Ascending aorta (tissue), 2 donors: ENCODE data around the gene GRIK3. TPM values are rescaled to one million over a fixed set of nuclear protein-coding genes. Genes with fewer than 3 reads are reported as not detected.
"Not testable (repeated sequence)": the region's sequence is repeated elsewhere in the genome, so short reads cannot be mapped to it uniquely, and the experiment has no call there.

Experiments
- DNase-seq, 2 donors: peaks; one replicate each; pipeline ENCODE4 v3.0.0-alpha.2; 2019; ENCODE audit warnings: low spot score in 2 of 2
- H3K27ac ChIP-seq, 2 donors: fragments of 200-600 bp; sonication (generic); one replicate each; pipeline ENCODE4 v1.5.1; 2016 to 2017; ENCODE audit warnings: mild to moderate bottlenecking in 1 of 2
- H3K27me3 ChIP-seq: fragments of 200-600 bp; sonication (generic); one replicate; pipeline ENCODE4 v1.5.1; 2017
- H3K36me3 ChIP-seq, 2 donors: fragments of 200-600 bp; sonication (generic); one replicate each; pipeline ENCODE4 v1.5.1; 2016
- H3K4me1 ChIP-seq, 2 donors: fragments of 200-600 bp; sonication (generic); one replicate each; pipeline ENCODE4 v1.5.1; 2016 to 2017; ENCODE audit warnings: mild to moderate bottlenecking in 1 of 2
- H3K4me3 ChIP-seq, 2 donors: fragments of 200-600 bp; sonication (generic); one replicate each; pipeline ENCODE4 v1.5.1; 2016 to 2017; ENCODE audit warnings: mild to moderate bottlenecking in 1 of 2
- H3K9me3 ChIP-seq, 2 donors: fragments of 200-600 bp; sonication (generic); one replicate each; pipeline ENCODE4 v1.5.1; 2016
- intact Hi-C: fragments of 100-400 bp; cut with DNase I; formaldehyde crosslinking; loops from one replicate; pipeline ENCODE4 v1.15.1; 2023
- total RNA-seq: library from RNA; depleted of rRNA; stranded (reverse); fragments of >200 nt; gene quantifications from one replicate; pipeline ENCODE4 v1.1.0, GENCODE V29; 2016
- TF ChIP-seq, protein P1 (sequence below), 3 experiments: fragments of 200-600 bp in 2 of 3; fragments of 450-650 bp in 1 of 3; sonication (generic) in 2 of 3; IDR thresholded peaks; one replicate each; pipeline ENCODE4 v1.5.1; 2016 to 2019; ENCODE audit warnings: antibody characterized with exemption in 3 of 3, mild to moderate bottlenecking in 1 of 3, moderate library complexity in 1 of 3

The GRIK3 gene
- total RNA-seq, 1 donor from 2014 or later = under 0.01 TPM

DNA sequence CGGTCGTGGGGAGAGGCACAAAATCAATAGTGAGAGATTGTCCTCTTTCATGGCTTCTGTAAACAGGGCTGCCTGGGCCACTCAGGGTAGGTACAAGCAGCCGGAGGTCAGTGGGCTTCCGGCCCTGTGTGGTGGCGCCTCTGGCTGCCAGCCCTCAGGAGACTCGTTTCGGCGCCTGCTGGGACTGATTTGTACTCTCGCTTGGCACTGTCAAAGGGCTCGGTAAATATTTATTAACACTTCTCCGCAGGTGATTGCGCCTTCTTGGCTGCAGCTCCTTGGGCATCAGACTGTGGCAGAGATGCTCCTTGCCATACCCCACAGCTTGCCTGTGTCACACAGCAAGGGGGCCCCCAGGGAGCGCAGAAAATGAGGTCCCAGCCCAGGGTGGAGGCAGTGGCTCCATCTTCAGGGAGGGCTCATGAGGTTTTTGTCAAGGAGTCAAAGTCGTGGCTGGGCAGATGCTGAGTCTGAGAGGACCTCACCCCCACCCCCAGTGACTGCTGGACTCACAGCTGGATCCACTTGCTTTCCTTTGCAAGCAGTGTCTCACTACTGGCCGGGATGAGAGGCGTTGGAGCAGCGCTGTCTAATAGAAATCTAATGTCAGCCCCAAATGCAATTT lies 262.5 kb downstream of the GRIK3 start:
- Histone ChIP-seq H3K4me3 (no peak overlapping the region), H3K4me1 (no peaks in the 10 kb centered on the region), H3K36me3 (no peaks in the 10 kb centered on the region), H3K9me3 (no peaks in the 10 kb centered on the region), H3K27me3 (no peaks in the 10 kb centered on the region), H3K27ac (no peak overlapping the region)
- intact Hi-C loops = no loop called here
- TF ChIP-seq, protein P1, sequence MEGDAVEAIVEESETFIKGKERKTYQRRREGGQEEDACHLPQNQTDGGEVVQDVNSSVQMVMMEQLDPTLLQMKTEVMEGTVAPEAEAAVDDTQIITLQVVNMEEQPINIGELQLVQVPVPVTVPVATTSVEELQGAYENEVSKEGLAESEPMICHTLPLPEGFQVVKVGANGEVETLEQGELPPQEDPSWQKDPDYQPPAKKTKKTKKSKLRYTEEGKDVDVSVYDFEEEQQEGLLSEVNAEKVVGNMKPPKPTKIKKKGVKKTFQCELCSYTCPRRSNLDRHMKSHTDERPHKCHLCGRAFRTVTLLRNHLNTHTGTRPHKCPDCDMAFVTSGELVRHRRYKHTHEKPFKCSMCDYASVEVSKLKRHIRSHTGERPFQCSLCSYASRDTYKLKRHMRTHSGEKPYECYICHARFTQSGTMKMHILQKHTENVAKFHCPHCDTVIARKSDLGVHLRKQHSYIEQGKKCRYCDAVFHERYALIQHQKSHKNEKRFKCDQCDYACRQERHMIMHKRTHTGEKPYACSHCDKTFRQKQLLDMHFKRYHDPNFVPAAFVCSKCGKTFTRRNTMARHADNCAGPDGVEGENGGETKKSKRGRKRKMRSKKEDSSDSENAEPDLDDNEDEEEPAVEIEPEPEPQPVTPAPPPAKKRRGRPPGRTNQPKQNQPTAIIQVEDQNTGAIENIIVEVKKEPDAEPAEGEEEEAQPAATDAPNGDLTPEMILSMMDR (IDR thresholded peaks at IDR 0.05) = no peak
- DNase-seq = no peak

DNA sequence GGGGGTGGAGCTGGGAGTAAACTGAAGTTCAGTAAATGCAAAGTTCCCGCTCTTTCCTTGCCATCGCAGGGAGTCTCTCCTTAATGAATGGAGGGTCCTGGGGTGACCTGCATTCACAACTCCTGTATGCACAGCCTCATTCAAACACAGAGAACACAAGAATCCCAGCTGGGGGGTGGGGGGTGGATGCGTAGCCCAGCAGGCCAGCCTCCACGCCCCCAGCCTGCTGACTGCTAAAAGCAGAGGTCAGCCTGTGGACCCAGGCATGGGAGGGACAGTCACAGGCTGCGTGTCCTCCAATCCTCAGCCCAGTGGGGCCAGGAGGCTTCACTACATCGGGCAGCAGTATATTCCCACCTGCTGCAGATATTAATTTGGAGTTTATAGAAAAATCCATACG lies 263.1 kb downstream of the GRIK3 start:
- H3K4me3 ChIP-seq = no peak overlapping the region
- no peaks in the 10 kb centered on the region for H3K4me1 ChIP-seq
- no peaks in the 10 kb centered on the region for H3K9me3 ChIP-seq
- TF ChIP-seq, protein P1 (IDR thresholded peaks at IDR 0.05) = no peak
- no peaks in the 10 kb centered on the region for H3K27me3 ChIP-seq
- H3K27ac ChIP-seq = no peak overlapping the region
- H3K36me3 ChIP-seq = no peaks in the 10 kb centered on the region
- no peak for DNase-seq
- intact Hi-C loops = no loop called here

DNA sequence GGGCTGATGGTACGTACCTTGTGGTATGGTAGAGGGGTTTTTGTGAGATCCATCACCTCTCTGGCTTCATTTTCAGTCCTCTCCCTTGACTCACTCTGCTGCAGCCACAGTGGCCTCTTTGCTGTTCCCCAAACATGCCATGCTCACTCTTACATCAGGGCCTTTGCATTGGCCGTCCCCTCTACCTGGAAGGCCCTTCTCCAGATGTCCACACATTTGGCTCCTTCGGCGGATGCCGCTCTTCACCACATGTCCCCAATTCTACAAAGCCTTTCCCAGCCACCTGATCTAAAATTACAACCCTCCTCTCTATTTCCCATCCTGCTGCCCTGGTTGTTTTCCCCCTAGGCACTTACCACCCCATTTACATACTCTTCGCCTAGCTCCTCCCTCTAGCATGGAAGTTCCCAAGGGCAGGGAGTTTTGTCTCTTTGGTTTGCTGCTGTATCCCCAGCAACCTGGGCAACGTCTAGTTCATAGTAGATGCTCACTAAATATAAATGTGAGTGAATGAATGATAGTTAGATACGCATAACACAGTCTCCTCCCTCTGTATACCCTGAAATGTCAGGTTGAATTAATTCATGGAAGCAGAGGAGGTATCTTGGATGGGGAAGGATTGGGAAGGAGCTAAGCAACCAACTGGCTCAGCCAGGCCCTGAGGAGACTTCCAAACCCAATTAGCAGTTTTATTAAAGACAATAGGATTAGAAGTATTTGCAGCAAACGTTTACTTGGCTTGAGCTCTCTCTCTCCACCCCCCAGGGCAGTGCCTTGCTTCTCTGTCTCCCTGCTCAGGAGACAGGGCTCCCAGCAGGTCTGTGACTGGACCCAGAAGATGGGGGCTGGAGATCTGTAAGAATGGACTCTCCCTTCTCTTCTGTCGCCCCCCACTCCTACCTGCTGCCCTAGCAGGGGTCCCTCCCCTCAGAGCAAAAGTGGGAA lies 264.2 kb downstream of the GRIK3 start:
- H3K4me3 ChIP-seq = no peak overlapping the region
- H3K27me3 ChIP-seq = no peaks in the 10 kb centered on the region
- H3K27ac ChIP-seq = no peak overlapping the region
- H3K4me1 ChIP-seq = no peaks in the 10 kb centered on the region
- TF ChIP-seq, protein P1 (IDR thresholded peaks at IDR 0.05) = no peak
- no peaks in the 10 kb centered on the region for H3K36me3 ChIP-seq
- intact Hi-C loops = no loop called here
- no peaks in the 10 kb centered on the region for H3K9me3 ChIP-seq
- DNase-seq = no peak

DNA sequence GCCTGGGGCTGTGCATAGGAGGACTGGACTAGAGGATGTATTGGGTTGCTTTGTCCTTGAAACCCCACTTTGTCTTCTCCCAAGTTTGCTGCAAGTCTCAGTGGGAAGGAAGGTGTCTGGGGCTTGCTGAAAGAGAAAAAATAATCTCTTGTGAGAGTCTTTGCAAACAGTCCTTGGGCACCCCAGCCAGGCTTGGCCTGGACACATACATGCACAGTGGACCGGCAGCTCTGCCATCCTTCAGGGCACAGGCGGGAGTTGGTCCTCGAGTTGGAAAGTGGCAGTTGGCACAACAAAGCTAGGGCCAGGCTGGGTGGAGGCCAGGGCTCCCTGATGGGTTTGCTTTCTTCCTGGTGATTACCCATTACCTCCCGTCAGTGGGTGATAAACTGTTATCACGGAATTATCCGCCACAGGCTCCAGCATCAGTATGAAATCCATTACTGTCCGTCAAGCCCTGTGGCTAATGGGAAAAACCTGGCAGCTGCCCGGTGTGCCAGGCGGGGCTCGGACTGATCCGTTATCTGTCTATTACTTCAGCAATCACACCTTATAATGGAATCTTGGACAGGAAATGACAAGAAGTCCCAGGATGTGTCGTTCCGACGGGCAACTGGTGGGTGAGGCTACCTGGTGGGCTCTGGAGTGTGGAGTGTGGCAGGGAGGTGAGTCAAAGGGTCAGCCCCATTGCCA lies 265.7 kb downstream of the GRIK3 start:
- Histone ChIP-seq H3K27ac (no peak overlapping the region), H3K4me1 (no peaks in the 10 kb centered on the region), H3K4me3 (no peak overlapping the region), H3K27me3 (no peaks in the 10 kb centered on the region), H3K36me3 (no peaks in the 10 kb centered on the region), H3K9me3 (no peaks in the 10 kb centered on the region)
- intact Hi-C loops = no loop called here
- DNase-seq = no peak
- TF ChIP-seq, protein P1 (IDR thresholded peaks at IDR 0.05) = no peak

DNA sequence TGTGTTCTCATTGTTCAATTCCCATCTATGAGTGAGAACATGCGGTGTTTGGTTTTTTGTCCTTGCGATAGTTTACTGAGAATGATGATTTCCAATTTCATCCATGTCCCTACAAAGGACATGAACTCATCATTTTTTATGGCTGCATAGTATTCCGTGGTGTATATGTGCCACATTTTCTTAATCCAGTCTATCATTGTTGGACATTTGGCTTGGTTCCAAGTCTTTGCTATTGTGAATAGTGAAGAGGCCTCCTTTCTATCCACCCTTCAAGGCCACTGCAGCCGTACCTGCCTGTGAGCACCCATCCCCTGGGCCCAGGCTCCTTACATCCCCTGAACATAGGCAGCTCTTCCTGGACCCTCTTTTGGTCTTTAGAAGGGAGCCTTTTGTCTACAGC lies 266.9 kb downstream of the GRIK3 start:
- H3K36me3 ChIP-seq, intact Hi-C loops, H3K27ac ChIP-seq, H3K4me1 ChIP-seq, DNase-seq, H3K9me3 ChIP-seq, H3K27me3 ChIP-seq, H3K4me3 ChIP-seq: not testable (repeated sequence)

DNA sequence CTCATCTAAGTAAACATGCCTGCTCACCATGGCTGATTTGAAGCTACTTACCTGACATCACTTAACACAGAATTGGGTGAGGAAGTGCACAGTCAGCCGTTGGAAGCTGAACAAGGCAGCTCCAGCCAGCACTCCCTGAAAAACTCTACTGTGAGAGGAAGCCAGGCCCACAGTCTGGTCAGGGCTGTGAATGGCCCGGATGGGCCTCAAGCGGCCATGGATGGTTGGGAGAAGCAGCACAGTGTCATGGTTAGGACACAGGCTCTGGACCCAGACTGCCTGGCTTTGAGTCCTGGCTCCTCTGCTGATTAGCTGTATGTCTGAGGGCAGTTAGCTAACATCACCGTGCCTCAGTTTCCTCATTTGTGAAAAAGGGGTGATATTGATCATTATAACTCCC lies 267.8 kb downstream of the GRIK3 start:
- no peaks in the 10 kb centered on the region for H3K9me3 ChIP-seq
- H3K36me3 ChIP-seq = no peaks in the 10 kb centered on the region
- H3K27me3 ChIP-seq = no peaks in the 10 kb centered on the region
- intact Hi-C loops = no loop called here
- H3K4me3 ChIP-seq = no peak overlapping the region
- TF ChIP-seq, protein P1 (IDR thresholded peaks at IDR 0.05) = no peak
- no peak overlapping the region for H3K27ac ChIP-seq
- DNase-seq = no peak
- no peaks in the 10 kb centered on the region for H3K4me1 ChIP-seq
